ENCODE measurements around the gene C22orf42. TPM values are rescaled to one million over a fixed set of nuclear protein-coding genes. Genes with fewer than 3 reads are reported as not detected.
A peak's percentile ranks its signal among the peaks of the same experiment; 100 is the strongest.
"Not testable (repeated sequence)": the region's sequence is repeated elsewhere in the genome, so short reads cannot be mapped to it uniquely, and the experiment has no call there.

The C22orf42 gene
- total RNA-seq, 1 donor from 2014 or later: not detected

DNA sequence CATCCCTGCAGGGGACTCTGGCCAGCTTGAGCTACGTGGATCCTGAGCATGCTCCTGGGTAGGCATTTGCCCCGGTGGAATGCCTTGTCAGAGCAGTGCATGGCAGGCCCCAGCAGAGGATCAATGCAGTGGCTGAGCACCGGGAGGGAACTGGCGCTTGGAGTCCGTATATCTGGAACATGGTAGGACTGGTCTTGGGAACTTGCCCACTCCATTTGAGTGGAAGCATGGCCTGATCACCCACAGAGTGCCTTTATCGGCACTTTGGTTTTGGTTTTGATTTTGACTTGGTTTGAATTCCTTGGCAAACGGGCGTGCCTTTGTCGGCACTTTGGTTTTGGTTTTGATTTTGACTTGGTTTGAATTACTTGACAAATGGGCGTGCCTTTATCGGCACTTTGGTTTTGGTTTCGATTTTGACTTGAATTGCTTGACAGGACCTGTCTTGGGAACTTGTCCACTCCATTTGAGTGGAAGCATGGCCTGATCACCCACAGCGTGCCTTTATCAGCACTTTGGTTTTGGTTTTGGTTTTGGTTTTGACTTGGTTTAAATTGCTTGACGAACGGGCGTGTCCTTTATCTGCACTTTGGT, 21.3 kb downstream of the C22orf42 start:
- not testable (repeated sequence) for DNase-seq (ENCODE audit: extremely low read depth, low read depth, low spot score)

DNA sequence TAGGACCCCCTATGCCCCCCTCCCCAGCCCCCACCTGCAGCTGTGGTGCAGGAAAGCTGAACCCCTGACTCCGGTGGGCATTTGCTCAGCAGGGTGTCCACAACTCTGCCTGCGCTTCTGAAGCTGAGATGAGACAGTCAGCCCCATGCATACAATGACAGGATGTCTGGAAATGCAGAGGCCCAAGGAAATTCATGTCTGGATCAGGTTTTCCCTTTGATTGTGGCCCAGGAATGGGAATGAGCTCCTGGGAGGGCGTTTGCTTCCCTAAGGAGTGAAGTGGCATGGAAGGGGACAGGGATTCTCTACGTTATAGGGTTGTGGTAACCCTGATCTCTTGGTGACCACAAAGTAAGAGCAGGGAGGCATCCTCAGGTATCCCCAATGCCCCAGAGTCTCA, 22.2 kb downstream of the C22orf42 start:
- not testable (repeated sequence) for DNase-seq (ENCODE audit: extremely low read depth, low read depth, low spot score)

DNA sequence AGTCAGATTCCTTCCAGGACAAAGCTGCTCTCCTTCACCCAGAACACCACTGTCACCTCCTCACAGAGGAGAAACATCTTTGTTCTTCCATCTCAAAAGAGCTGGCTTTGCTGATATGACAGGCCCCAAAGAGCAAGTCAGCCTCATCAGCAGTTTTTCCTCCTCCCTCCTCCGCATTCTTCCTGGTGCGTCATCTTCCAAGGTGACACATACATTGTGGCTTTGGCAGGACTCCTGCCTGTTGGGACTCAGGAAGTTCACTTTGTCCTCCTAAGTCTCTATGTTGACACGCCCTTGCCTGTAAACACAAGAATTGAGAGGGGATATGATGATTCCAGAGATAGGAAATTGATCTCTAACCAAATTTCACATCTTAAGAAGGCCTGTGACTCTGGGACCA, 23.1 kb downstream of the C22orf42 start:
- DNase-seq (ENCODE audit: extremely low read depth, low read depth, low spot score): peak; percentile 18

DNA sequence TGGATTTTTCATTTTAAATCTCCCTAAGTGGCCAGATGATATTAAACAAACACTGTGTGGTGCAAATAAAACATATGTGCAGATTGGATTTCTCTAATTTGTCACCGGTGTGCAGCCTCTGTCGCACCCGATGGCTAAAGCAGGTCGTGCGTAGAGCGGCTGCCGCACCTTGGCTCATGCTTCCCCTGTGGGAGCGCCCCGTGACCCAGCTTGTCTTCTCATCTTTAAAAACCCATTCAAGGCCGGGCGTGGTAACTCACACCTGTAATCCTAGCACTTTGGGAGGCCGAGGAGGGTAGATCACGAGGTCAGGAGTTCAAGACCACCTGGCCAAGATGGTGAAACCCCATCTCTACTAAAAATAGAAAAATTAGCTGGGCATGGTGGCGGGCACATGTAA, 24.3 kb downstream of the C22orf42 start:
- not testable (repeated sequence) for DNase-seq (ENCODE audit: extremely low read depth, low read depth, low spot score)

DNA sequence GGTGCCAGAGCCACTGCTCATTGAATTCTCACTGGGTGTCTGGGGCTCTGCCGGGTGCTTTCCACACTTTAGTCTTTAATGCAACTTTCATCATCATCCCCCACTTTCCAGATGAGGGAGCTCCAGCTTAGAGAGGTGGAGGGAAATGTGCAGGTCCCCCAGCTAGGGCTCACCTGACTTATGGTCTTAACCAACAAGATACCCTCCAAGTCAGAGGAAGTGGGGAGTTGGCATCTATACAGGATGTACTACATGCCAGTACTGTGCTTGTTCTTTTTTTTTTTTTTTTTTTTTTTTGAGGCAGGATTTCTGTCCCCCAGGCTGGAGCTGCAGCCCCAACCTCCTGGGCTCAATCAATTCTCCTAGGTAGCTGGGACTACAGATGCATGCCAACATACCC, 26.3 kb downstream of the C22orf42 start:
- DNase-seq (ENCODE audit: extremely low read depth, low read depth, low spot score): no peak

DNA sequence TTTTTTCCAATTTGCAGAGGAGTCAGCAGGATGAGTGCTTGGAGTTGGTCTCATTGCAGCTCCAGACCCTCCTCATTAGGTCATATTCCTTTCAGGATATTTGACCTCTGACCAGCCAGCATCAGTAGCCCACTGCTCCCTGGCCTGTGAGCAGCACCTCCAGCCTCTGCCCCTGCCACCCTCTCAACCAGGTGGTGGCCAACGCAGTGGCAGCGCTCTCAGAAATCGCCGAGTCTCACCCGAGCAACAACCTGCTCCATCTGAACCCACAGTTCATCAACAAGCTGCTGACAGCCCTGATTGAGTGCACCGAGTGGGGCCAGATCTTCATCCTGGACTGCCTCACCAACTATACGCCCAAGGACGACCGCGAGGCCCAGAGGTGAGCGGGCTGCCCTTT, 27.0 kb downstream of the C22orf42 start:
- DNase-seq (ENCODE audit: extremely low read depth, low read depth, low spot score): no peak

DNA sequence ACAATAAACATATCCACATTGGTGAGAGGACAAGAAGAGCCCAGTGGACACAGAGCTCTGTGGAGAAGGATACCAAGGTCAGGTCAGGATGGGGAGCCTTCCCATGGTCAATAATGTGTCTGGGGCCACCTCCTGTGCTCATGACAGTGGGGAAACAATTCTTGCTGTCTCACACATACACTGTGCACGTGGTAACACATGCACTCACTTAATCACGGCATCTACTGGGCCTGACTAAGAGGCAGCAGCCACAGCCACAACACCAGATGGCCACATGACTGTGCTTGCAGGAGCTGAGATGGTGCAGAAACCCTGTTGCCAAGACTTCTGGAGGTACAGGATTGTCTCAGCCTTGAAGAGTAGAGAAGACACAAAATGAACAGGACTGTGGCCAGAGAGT, 28.6 kb downstream of the C22orf42 start:
- DNase-seq (ENCODE audit: extremely low read depth, low read depth, low spot score): no peak

DNA sequence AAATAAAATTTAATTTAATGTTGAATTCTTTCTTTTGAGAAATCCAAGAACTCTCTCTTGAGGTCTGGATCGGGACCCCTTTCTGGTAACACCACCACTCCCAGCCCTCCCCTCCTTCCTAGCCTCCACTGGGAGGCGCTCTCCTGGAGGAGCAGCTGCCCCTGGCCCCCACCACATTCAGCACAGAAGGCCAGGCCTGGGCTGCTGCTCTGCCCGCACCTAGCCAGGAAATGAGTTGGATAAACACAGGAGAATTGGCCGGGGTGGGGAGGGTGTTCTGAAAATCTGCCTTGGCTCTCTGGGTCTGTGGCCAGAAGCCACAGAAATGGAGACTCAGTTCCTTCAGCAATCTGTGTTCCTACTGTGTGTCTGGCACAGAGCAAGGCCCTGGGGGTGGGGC, 31.2 kb downstream of the C22orf42 start:
- no peak for DNase-seq (ENCODE audit: extremely low read depth, low read depth, low spot score)

DNA sequence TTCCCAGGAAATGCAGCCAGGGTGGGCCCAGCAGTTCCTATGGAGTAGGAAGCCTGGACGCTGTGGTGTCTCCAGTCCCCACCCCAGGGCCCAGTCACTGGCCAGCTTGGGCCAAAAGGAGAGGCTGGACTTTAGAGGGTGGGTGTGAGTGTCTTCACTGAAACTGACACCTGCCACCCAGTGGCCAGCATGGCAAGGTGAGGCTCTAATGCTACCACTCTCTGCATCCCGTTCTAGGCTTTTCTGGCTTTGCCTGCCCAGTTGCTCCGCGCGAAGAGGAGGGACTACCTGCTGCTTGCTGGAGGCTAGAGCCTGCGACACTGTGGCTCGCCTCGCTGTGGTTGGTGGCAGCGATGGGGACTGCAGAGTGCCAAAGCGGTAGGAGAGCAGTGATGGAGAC, 35.4 kb downstream of the C22orf42 start:
- no peak for DNase-seq (ENCODE audit: extremely low read depth, low read depth, low spot score)

DNA sequence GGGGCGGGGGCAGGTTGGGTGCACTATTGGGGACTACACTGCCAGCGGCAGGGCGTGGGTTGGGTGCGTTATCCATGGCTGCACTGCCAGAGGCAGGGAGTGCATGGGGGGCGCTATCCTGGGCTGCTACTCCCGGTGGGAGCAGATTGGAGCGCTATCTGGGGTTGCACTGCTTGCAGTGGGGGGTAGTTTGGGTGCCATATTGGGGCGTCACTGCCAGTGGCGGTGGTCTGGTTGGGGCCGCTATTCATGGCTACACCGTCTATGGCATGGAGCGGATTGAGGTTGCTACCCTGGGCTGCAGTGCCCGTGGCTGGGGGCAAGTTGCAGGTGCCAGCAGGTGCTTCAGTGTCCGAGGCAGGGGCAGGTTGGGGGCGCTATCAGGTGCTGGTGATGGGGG, 36.2 kb downstream of the C22orf42 start:
- DNase-seq (ENCODE audit: extremely low read depth, low read depth, low spot score): no peak

DNA sequence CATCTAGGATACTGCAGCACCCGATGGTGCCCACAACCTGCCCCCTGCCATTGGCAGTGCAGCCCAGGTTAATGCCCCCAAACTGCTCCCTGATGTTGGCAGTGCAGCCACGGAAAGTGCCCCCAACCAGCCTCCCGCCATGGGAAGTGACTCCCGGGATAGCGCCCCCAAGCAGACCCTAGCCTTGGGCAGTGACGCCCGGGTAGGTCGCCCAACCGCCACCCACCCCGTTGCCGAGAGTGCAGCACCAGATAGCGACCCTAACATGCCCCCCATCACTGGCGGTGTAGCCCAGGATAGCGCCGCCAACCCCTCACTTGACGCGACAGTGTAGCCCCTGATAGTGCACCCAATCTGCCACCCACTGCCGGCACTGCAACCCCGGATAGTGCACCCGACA, 38.5 kb downstream of the C22orf42 start:
- no peak for DNase-seq (ENCODE audit: extremely low read depth, low read depth, low spot score)

DNA sequence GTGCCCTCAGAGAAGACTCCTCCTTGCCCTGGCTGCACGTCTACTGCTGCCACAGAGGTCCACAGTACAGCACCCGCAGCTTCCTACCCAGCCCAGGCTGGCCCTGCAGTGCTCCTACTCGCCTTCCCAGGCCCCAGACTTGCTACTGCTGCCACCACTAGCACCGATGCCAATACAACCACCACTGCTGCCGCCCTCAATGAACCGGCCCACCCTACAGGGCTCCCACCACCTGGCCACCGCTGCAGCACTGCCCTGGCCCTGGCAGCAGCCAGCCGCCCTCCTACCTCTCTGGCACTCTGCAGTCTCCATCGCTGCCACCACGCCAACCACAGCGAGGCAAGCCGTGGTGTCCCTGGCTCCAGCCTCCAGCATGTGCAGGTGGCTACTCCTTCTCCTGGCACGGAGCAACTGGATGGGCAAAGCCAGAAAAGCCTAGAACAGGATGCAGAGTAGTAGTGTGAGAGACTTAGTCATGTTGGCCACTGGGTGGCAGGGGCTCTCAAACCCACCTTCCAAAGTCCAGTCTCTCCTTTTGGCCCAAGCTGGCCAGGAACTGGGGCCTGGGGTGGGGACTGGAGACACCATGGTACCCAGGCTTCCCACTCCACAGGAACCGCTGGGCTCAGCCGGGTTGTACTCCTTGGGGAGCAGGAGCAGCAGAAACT, 39.4 kb downstream of the C22orf42 start:
- no peak for DNase-seq (ENCODE audit: extremely low read depth, low read depth, low spot score)

DNA sequence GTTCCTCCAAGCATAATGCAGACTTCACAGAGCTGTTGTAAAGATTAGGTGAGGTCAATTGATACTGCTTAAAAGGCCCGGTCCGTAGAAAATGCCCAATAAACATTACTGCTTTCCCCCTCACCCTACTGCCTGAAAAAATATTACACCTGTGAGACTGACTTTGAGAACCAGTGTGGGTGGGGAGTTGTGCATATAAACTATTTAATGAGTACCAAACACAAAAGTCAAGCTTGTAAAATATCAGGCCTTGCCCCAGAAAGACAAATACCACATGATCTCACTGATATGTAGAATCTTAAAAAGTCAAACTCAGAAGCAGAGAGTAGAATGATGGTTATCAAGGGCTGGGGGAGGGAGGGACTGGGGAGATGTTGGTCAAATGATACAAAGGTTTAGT, 46.7 kb downstream of the C22orf42 start:
- no peak for DNase-seq (ENCODE audit: extremely low read depth, low read depth, low spot score)

DNA sequence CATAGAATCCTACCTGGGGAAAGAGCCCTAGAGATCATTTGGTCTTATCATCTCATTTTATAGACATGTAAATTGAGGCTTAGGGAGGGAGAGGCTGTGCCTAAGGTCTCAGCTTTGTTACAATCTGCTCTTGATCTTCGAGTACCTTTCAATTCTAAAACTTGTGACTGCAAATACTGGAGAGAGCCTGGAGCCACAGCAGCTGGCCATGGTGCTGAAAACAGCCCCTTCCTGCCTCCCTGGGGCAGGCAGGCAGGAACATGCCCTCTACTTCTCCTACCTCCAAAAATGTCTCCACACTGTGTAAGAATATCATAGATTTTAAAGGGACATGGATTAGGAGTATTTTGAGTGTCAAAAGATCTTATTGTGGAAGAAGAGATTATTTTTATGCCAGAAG, 52.2 kb downstream of the C22orf42 start:
- DNase-seq (ENCODE audit: extremely low read depth, low read depth, low spot score): no peak

DNA sequence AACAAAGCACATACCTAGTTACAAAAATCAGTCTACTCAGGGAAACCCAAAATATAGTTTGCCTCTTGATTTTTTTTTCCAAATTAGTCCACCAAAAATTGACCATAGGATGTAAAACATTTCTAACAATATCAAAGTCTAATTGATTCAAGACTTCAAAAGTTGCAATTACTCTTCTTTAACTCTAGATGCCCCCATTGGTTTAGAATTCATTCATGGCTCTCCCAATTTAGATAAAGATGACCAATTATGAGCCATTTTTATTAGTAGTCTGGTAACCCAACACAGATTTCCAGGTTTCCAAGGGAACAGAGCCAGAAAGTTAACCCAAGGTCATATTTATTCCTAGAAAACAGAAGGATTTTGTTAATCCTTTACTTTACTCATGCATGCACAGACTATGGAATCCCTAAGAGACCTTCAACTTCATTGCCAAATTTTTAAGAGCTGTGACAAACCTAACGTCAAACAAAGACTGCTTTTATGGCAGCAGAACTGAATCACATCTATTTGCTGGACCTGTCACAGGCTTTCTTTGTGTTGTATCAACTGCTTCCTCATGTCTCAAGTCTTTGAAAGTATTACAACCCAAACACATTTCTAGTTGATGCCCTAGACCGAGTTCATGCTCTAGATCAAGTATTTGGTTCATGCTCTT, 55.3 kb downstream of the C22orf42 start:
- no peak for DNase-seq (ENCODE audit: extremely low read depth, low read depth, low spot score)

DNA sequence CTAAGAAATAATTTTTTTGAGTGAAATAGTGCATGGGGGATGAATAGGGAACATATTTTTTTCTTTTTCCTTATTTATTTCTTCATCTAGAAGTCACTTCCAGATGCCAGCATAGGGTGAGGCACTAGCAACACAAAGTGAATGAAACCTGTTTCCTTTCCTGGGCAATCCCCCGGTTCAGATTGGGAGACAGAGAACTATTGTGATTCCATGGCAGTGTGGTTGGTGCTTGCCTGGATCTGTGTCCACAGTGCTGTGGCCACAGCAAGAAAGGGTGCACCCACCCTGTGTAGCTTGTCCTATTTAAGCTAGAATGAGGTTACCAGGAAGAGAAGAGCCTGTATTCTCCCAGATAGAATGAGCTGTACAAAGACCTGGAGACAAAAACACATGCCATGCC, 58.4 kb downstream of the C22orf42 start:
- no peak for DNase-seq (ENCODE audit: extremely low read depth, low read depth, low spot score)

Other genes with a start within 250 kb of the C22orf42 start
- gene YWHAH, start 214.8 kb downstream of the C22orf42 start, total RNA-seq: 143 and 188 TPM in 2 replicates
- gene SLC5A1, start 116.0 kb downstream of the C22orf42 start, total RNA-seq: not detected in 2 replicates
- gene RFPL2, start 45.8 kb upstream of the C22orf42 start, total RNA-seq: not detected in 2 replicates
- gene SLC5A4, start 96.0 kb upstream of the C22orf42 start, total RNA-seq: 2.7 TPM in 1 of 2 replicates, not detected in the other
- not detected in 2 replicates for gene RFPL3, start 198.6 kb upstream of the C22orf42 start, total RNA-seq

Measured in glomerular endothelial cell (primary cell).